HepG2 (cell line): ENCODE data around the gene GLYATL1B. TPM values are rescaled to one million over a fixed set of nuclear protein-coding genes. Genes with fewer than 3 reads are reported as not detected.

ENCODE experiments used
- BATF2 ChIP-seq: sonication (generic); formaldehyde crosslinking; IDR thresholded peaks from 2 replicates; pipeline ENCODE4 v1.8.0; 2022; ENCODE audit warnings: mild to moderate bottlenecking, missing genetic modification reagents, moderate library complexity
- DR1 ChIP-seq: sonication (generic); formaldehyde crosslinking; IDR thresholded peaks from 2 replicates; pipeline ENCODE4 v1.8.0; 2021; ENCODE audit warnings: mild to moderate bottlenecking, missing genetic modification reagents, inconsistent platforms
- FOXO1 ChIP-seq: sonication (generic); formaldehyde crosslinking; IDR thresholded peaks from 2 replicates; pipeline ENCODE4 v1.4.0; 2020; ENCODE audit warnings: missing genetic modification reagents
- HDAC2 ChIP-seq: sonication (generic); formaldehyde crosslinking; IDR thresholded peaks from 2 replicates; pipeline ENCODE4 v1.4.0; 2020; ENCODE audit warnings: missing genetic modification reagents
- HOXD1 ChIP-seq: sonication (generic); formaldehyde crosslinking; IDR thresholded peaks from 2 replicates; pipeline ENCODE4 v1.5.0; 2020; ENCODE audit warnings: missing genetic modification reagents
- ISL2 ChIP-seq: sonication (generic); formaldehyde crosslinking; IDR thresholded peaks from 2 replicates; pipeline ENCODE4 v1.5.0; 2020; ENCODE audit warnings: missing genetic modification reagents
- LBX2 ChIP-seq: sonication (generic); formaldehyde crosslinking; IDR thresholded peaks from 2 replicates; pipeline ENCODE4 v1.5.0; 2020; ENCODE audit warnings: missing genetic modification reagents, mild to moderate bottlenecking, borderline replicate concordance
- MAX ChIP-seq: IDR thresholded peaks from 2 replicates; pipeline ENCODE4 v1.6.1; 2012; ENCODE audit warnings: inconsistent platforms
- MEIS1 ChIP-seq: sonication (generic); formaldehyde crosslinking; IDR thresholded peaks from 2 replicates; pipeline ENCODE4 v1.9.0; 2021; ENCODE audit warnings: mild to moderate bottlenecking, missing genetic modification reagents, moderate library complexity, borderline replicate concordance
- PHF20 ChIP-seq: sonication (generic); formaldehyde crosslinking; IDR thresholded peaks from 2 replicates; pipeline ENCODE4 v1.5.0; 2020; ENCODE audit warnings: mild to moderate bottlenecking, missing genetic modification reagents
- PLRG1 ChIP-seq: fragments of 450-650 bp; conservative IDR thresholded peaks from 2 replicates; pipeline ENCODE4 v1.6.1; 2016
- RAD51 ChIP-seq: fragments of 450-650 bp; IDR thresholded peaks from 2 replicates; pipeline ENCODE4 v1.6.1; 2016; ENCODE audit warnings: borderline replicate concordance
- RNF2 ChIP-seq: fragments of 450-650 bp; conservative IDR thresholded peaks from 2 replicates; pipeline ENCODE4 v1.6.1; 2016; ENCODE audit warnings: low read depth
- TEF ChIP-seq: sonication (generic); formaldehyde crosslinking; IDR thresholded peaks from 2 replicates; pipeline ENCODE4 v1.5.0; 2020; ENCODE audit warnings: missing genetic modification reagents
- THAP9 ChIP-seq: sonication (generic); formaldehyde crosslinking; IDR thresholded peaks from 2 replicates; pipeline ENCODE4; 2020; ENCODE audit warnings: missing genetic modification reagents, mild to moderate bottlenecking, borderline replicate concordance
- TOPORS ChIP-seq: sonication (generic); formaldehyde crosslinking; IDR thresholded peaks from 2 replicates; pipeline ENCODE4 v1.8.0; 2023; ENCODE audit warnings: mild to moderate bottlenecking, missing genetic modification reagents
- ZBTB25 ChIP-seq: IDR thresholded peaks from 2 replicates; pipeline ENCODE4 v1.6.1; 2018; ENCODE audit warnings: missing genetic modification reagents
- ZFP36 ChIP-seq: fragments of 150-350 bp; IDR thresholded peaks from 2 replicates; pipeline ENCODE4 v1.6.1; 2018; ENCODE audit warnings: borderline replicate concordance, low read length, low read depth; ENCODE audit not compliant: partially characterized antibody
- ZFP41 ChIP-seq: sonication (generic); formaldehyde crosslinking; IDR thresholded peaks from 2 replicates; pipeline ENCODE4 v1.4.0; 2020; ENCODE audit warnings: mild to moderate bottlenecking, missing genetic modification reagents, borderline replicate concordance
- ZNF143 ChIP-seq: sonication (generic); formaldehyde crosslinking; IDR thresholded peaks from 2 replicates; pipeline ENCODE4 v1.4.0; 2020; ENCODE audit warnings: missing genetic modification reagents
- ZNF296 ChIP-seq: sonication (generic); formaldehyde crosslinking; conservative IDR thresholded peaks from 2 replicates; pipeline ENCODE4 v1.5.0; 2020; ENCODE audit warnings: mild to moderate bottlenecking, missing genetic modification reagents
- ZNF543 ChIP-seq: sonication (generic); formaldehyde crosslinking; IDR thresholded peaks from 2 replicates; pipeline ENCODE4 v1.4.0; 2020; ENCODE audit warnings: mild to moderate bottlenecking, missing genetic modification reagents
- ZNF549 ChIP-seq: sonication (generic); formaldehyde crosslinking; IDR thresholded peaks from 2 replicates; pipeline ENCODE4 v1.5.0; 2020; ENCODE audit warnings: missing genetic modification reagents
- ZNF772 ChIP-seq: sonication (generic); formaldehyde crosslinking; IDR thresholded peaks from 2 replicates; pipeline ENCODE4 v1.5.0; 2020; ENCODE audit warnings: mild to moderate bottlenecking, missing genetic modification reagents
- polyA plus RNA-seq, 8 experiments: library from polyadenylated mRNA; depleted of rRNA in 3 of 8; stranded (reverse) in 7 of 8; unstranded in 1 of 8; fragments of >200 nt; fragmentation: Illumina TruSeq in 4 of 8; extraction: Trizol in 4 of 8; gene quantifications; 2 replicates each; pipeline versions ENCODE4 v1.2.1 to v1.2.3, GENCODE V29; 2011 to 2016; ENCODE audit warnings: low read depth in 4 of 8, missing spikeins in 1 of 8, mixed read lengths in 1 of 8; ENCODE audit not compliant: insufficient read depth in 1 of 8
- total RNA-seq, 5 experiments: library from RNA; depleted of rRNA; stranded (reverse); fragments of >200 nt; fragmentation: Illumina TruSeq; extraction: Trizol; gene quantifications; 2 replicates each; pipeline ENCODE4 v1.2.3, GENCODE V29; 2016; ENCODE audit warnings: low read depth in 1 of 5

The GLYATL1B gene
- total and polyA plus RNA-seq, 2 of the 13 experiments (the other 11 are each of a cell fraction or from before 2014, with no cell fraction given) = not detected

- no peak; the same call in 1 of the 2 replicates for TF ChIP-seq HOXD1 (CRISPR knock-in tag)
- TF ChIP-seq ZFP36 = no peak
- peak; percentile 76; the same call in 1 of the 2 replicates for TF ChIP-seq MEIS1 (CRISPR knock-in tag)
- no peak for TF ChIP-seq BATF2 (CRISPR knock-in tag)
- peak; percentile 53 for TF ChIP-seq DR1 (CRISPR knock-in tag)
- TF ChIP-seq TEF = no peak
- no peak for TF ChIP-seq PLRG1
- no peak for TF ChIP-seq ZNF296 (CRISPR knock-in tag)
- no peak for TF ChIP-seq ZFP41 (CRISPR knock-in tag)
- TF ChIP-seq MAX = peak; percentile 61
- no peak for TF ChIP-seq ZNF549 (CRISPR knock-in tag)
- peak; percentile 58 for TF ChIP-seq HDAC2 (CRISPR knock-in tag)
- TF ChIP-seq ZNF772 = peak; percentile 50; the same call in 1 of the 2 replicates
- TF ChIP-seq LBX2 (CRISPR knock-in tag) = no peak
- peak; percentile 35; the same call in 1 of the 2 replicates for TF ChIP-seq ZBTB25 (CRISPR knock-in tag)
- no peak for TF ChIP-seq RAD51
- peak; percentile 51 for TF ChIP-seq ZNF543 (CRISPR knock-in tag)
- 0 out of 2 replicates have a peak, but pooled peaks have one; percentile 23 for TF ChIP-seq RNF2
- TF ChIP-seq ZNF143 = 0 out of 2 replicates have a peak, but pooled peaks have one; percentile 29
- TF ChIP-seq FOXO1 (CRISPR knock-in tag) = no peak; the same call in 1 of the 2 replicates
- no peak for TF ChIP-seq PHF20 (CRISPR knock-in tag)
- TF ChIP-seq ISL2 (CRISPR knock-in tag) = no peak
- no peak for TF ChIP-seq TOPORS (CRISPR knock-in tag)
- TF ChIP-seq THAP9 = peak; percentile 82; the same call in 1 of the 2 replicates
Measured at GRCh38 chr11:59142530-59143507, 56.7 kb downstream of the GLYATL1B start, which contains the start of gene FAM111A (continued).
